Activated T-cell treated with anti-CD3 and anti-CD28 coated beads, Interleukin-2, amount 50 U/mL, for 48 hours (primary cell): Measurements from ENCODE around the gene NSUN2.
"Not testable (repeated sequence)": the region's sequence is repeated elsewhere in the genome, so short reads cannot be mapped to it uniquely, and the experiment has no call there.

Source experiments
- DNase-seq, 2 experiments: peaks; one replicate each; pipeline ENCODE4 v3.0.0-alpha.2; 2020

The NSUN2 gene

GRCh38 chr5:6581559-6582426 lies 51.1 kb downstream of the NSUN2 start:
- DNase-seq = no peak

GRCh38 chr5:6581090-6581489 lies 51.8 kb downstream of the NSUN2 start:
- DNase-seq = no peak

- DNase-seq = no peak
These were observed 53.3 kb downstream of the NSUN2 start for GRCh38 chr5:6579535-6579934.

GRCh38 chr5:6578676-6579343 lies 54.0 kb downstream of the NSUN2 start:
- DNase-seq = no peak

- peak in 1 of 2 experiments; percentile 11 for DNase-seq
These were observed 55.9 kb downstream of the NSUN2 start for GRCh38 chr5:6576861-6577501.

GRCh38 chr5:6574537-6575245 lies 58.2 kb downstream of the NSUN2 start:
- DNase-seq = no peak

- no peak for DNase-seq
These were observed 58.7 kb downstream of the NSUN2 start for GRCh38 chr5:6574111-6574510.

- no peak for DNase-seq
These were observed 59.2 kb downstream of the NSUN2 start for GRCh38 chr5:6573651-6574101.

- DNase-seq = no peak
These were observed 59.9 kb downstream of the NSUN2 start for GRCh38 chr5:6572825-6573380.

- no peak for DNase-seq
These were observed 60.6 kb downstream of the NSUN2 start for GRCh38 chr5:6572086-6572824.

GRCh38 chr5:6571607-6572006 lies 61.2 kb downstream of the NSUN2 start:
- not testable (repeated sequence) for DNase-seq

GRCh38 chr5:6570530-6570929 lies 62.3 kb downstream of the NSUN2 start:
- no peak for DNase-seq

- no peak for DNase-seq
These were observed 64.0 kb downstream of the NSUN2 start for GRCh38 chr5:6568889-6569288.

GRCh38 chr5:6568383-6568782 lies 64.5 kb downstream of the NSUN2 start:
- DNase-seq = no peak

GRCh38 chr5:6567835-6568234 lies 65.0 kb downstream of the NSUN2 start:
- DNase-seq = no peak

GRCh38 chr5:6567068-6567467 lies 65.8 kb downstream of the NSUN2 start:
- no peak for DNase-seq

GRCh38 chr5:6565492-6565891 lies 67.4 kb downstream of the NSUN2 start:
- DNase-seq = no peak

- DNase-seq = no peak
These were observed 74.9 kb downstream of the NSUN2 start for GRCh38 chr5:6557807-6558575.

GRCh38 chr5:6556802-6557102 lies 76.1 kb downstream of the NSUN2 start:
- DNase-seq = no peak

GRCh38 chr5:6556089-6556801 lies 76.6 kb downstream of the NSUN2 start:
- DNase-seq = no peak

GRCh38 chr5:6554812-6555211 lies 78.0 kb downstream of the NSUN2 start:
- no peak for DNase-seq
